PFSK-1 (cell line): Measurements from ENCODE around the gene CLASP2.

Experiments
- FOXP2 ChIP-seq: optimal IDR thresholded peaks from 2 replicates; pipeline ENCODE3; 2011; ENCODE audit warnings: borderline replicate concordance, control low read depth, inconsistent platforms; ENCODE audit not compliant: insufficient read depth; ENCODE audit errors: extremely low read length, extremely low read depth
- POLR2AphosphoS5 ChIP-seq: IDR thresholded peaks from 2 replicates; pipeline ENCODE4 v1.6.1; 2012; ENCODE audit warnings: low read depth, mild to moderate bottlenecking, control low read depth, low read length, moderate library complexity
- REST ChIP-seq, 2 experiments: IDR thresholded peaks; 2 replicates each; pipeline versions ENCODE4 v1.6.1 to v1.8.0; 2011 to 2012; ENCODE audit warnings: low read depth in 2 of 2, low read length in 2 of 2, control low read depth in 1 of 2, inconsistent platforms in 1 of 2, mild to moderate bottlenecking in 1 of 2, moderate library complexity in 1 of 2; ENCODE audit not compliant: insufficient read depth in 1 of 2
- SIN3A ChIP-seq: IDR thresholded peaks from 2 replicates; pipeline ENCODE4 v1.6.1; 2012; ENCODE audit warnings: mild to moderate bottlenecking, low read length, moderate library complexity, borderline replicate concordance; ENCODE audit not compliant: insufficient read depth
- TAF1 ChIP-seq: IDR thresholded peaks from 2 replicates; pipeline ENCODE4 v1.6.1; 2012; ENCODE audit warnings: low read length, control low read depth, borderline replicate concordance; ENCODE audit not compliant: insufficient read depth

CLASP2 gene

DNA sequence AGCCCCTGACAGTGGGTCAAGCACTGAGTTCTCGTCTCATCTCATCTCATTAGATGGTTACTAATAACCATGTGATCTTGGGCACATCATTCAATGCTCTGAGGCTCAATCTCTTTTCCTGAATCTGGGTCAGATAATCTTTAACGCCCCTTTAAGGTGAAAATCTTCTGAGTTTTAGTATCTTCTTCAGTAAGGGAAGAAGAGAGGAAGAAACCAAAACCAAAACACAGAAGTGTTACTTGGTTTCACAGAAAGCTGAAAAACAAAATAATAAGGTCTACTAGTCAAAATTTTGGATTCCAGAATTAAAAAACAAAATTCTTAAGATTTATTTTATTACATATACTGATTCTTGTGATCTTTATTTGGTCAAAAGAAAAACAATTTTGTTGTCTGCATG, 78.2 kb downstream of the CLASP2 start:
- no peak for TF ChIP-seq TAF1
- TF ChIP-seq FOXP2: no peak
- TF ChIP-seq POLR2AphosphoS5: no peak
- no peak for TF ChIP-seq SIN3A
- no peak for TF ChIP-seq REST (IDR thresholded peaks at IDR 0.05; ENCODE audit: insufficient read depth in 1 of 2, low read depth in 2 of 2, low read length in 2 of 2)

DNA sequence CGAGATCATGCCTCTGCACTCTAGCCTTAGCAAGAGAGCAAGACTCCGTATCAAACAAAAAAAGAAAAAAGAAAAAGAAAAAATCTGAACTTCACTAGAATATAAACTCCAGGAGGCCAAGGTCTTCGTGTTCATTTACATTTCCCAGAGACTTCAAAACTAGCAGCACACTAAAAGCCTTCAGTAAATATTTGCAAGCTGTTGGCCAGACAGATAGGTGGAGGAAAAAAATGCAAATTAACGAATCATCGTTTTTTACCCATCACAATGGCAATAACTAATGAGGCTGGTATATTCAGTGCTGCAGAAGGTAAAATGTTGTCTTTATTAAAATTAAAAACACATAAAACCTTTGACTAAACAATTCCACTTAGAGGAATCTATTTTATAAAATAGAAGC, 80.6 kb downstream of the CLASP2 start:
- no peak for TF ChIP-seq SIN3A
- no peak for TF ChIP-seq FOXP2
- no peak for TF ChIP-seq POLR2AphosphoS5
- no peak for TF ChIP-seq TAF1
- no peak for TF ChIP-seq REST (IDR thresholded peaks at IDR 0.05; ENCODE audit: insufficient read depth in 1 of 2, low read depth in 2 of 2, low read length in 2 of 2)

DNA sequence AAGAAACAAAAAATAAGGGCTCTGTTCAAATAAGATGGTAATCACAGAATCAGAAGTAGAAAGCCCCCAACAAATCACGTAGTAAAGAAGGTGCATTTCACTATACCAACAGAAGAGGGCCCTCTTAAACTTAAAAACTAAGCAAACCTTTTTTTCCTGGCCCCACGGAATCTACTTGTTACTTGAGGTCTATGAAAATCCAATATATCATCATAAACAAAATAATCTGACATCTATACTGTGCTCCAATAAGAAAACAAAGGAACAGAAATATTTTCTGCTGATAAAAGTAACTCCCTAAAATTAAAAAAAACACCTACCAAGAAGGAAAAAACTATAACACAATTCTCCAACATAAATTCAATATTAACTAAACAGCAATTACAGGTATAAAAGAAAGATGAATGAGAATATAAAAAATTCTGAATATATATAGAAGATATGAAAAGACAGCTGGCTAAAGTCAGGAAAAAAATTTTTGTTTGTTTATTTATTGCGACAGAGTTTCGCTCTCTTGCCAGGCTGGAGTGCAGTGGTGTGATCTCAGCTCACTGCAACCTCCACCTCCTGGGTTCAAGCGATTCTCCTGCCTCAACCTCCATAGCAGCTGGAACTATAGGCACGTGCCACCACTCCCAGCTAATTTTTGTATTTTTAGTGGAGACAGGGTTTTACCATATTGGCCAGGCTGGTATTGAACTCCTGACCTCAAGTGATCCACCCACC, 81.8 kb downstream of the CLASP2 start:
- TF ChIP-seq TAF1 (no peak), FOXP2 (no peak), POLR2AphosphoS5 (no peak), REST (IDR thresholded peaks at IDR 0.05; ENCODE audit: insufficient read depth in 1 of 2, low read depth in 2 of 2, low read length in 2 of 2) (no peak), SIN3A (no peak)

- TF ChIP-seq TAF1 (no peak), FOXP2 (no peak), SIN3A (no peak), REST (IDR thresholded peaks at IDR 0.05; ENCODE audit: insufficient read depth in 1 of 2, low read depth in 2 of 2, low read length in 2 of 2) (no peak), POLR2AphosphoS5 (no peak)
These were observed 83.8 kb downstream of the CLASP2 start for GRCh38 chr3:33634262-33634661.

DNA sequence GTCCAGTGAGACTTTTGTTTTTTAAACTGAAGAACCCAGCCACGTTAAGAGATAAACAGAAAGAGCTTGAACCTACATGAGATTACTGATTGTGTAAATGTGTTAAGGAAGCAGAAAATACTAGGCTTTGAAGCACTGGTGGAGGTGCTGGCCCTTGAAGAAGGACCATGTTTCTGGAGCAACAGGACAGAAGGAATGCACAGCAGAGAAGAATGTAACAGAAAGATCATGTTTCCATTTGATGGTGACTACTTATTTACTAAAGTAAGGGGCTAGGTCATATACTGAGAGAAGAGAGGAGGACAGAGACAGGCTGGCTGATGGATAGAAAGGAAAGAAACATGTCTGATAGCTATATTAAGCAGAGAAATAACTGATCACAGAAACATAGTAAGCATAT, 88.8 kb downstream of the CLASP2 start:
- TF ChIP-seq SIN3A: no peak
- TF ChIP-seq FOXP2: no peak
- TF ChIP-seq TAF1: no peak
- TF ChIP-seq POLR2AphosphoS5: no peak
- TF ChIP-seq REST (IDR thresholded peaks at IDR 0.05; ENCODE audit: insufficient read depth in 1 of 2, low read depth in 2 of 2, low read length in 2 of 2): no peak
